ENCODE results near the gene LASP1NB.
"Not testable (repeated sequence)": the region's sequence is repeated elsewhere in the genome, so short reads cannot be mapped to it uniquely, and the experiment has no call there.

LASP1NB gene

GRCh38 chr17:38967290-38967738, 41.9 kb downstream of the LASP1NB start, which contains the start of gene FBXO47:
Gene FBXO47, minus strand, starts transcription at chr17:38967403. Its CDS starts 4,378 bp downstream, at chr17:38963025.
- peak; percentile 95 for DNase-seq (ENCODE audit: low read depth)
- peak; percentile 34 for TF ChIP-seq CTCF (conservative IDR thresholded peaks at IDR 0.05; ENCODE audit: low read depth, low read length)
- H3K4me3 ChIP-seq (ENCODE audit: low read depth, low read length): peak within 1 kb of the TSS; percentile 51

GRCh38 chr17:38969281-38969680, 43.9 kb downstream of the LASP1NB start:
- no peak for TF ChIP-seq CTCF (conservative IDR thresholded peaks at IDR 0.05; ENCODE audit: low read depth, low read length)
- no peak for DNase-seq (ENCODE audit: low read depth)

GRCh38 chr17:38970128-38970527, 44.7 kb downstream of the LASP1NB start:
- no peak for DNase-seq (ENCODE audit: low read depth)
- H3K4me3 ChIP-seq (ENCODE audit: low read depth, low read length): no peak overlapping the region
- no peak for TF ChIP-seq CTCF (conservative IDR thresholded peaks at IDR 0.05; ENCODE audit: low read depth, low read length)

More at GRCh38 chr17:38969281-38969680, 43.9 kb downstream of the LASP1NB start:
- H3K4me3 ChIP-seq (ENCODE audit: low read depth, low read length): no peak overlapping the region

GRCh38 chr17:38970804-38971203, 45.4 kb downstream of the LASP1NB start:
- DNase-seq (ENCODE audit: low read depth): no peak
- no peak overlapping the region for H3K4me3 ChIP-seq (ENCODE audit: low read depth, low read length)
- TF ChIP-seq CTCF (conservative IDR thresholded peaks at IDR 0.05; ENCODE audit: low read depth, low read length): no peak

GRCh38 chr17:38976187-38976551, 50.8 kb downstream of the LASP1NB start:
- H3K4me3 ChIP-seq (ENCODE audit: low read depth, low read length): not testable (repeated sequence)
- peak; percentile 57 for DNase-seq (ENCODE audit: low read depth)

- DNase-seq (ENCODE audit: low read depth): no peak
- no peak for TF ChIP-seq CTCF (conservative IDR thresholded peaks at IDR 0.05; ENCODE audit: low read depth, low read length)
- H3K4me3 ChIP-seq (ENCODE audit: low read depth, low read length): no peak overlapping the region
Measured at GRCh38 chr17:38978180-38978579, 52.8 kb downstream of the LASP1NB start.

Measured in choroid plexus epithelial cell (primary cell).